Measurements from ENCODE around the gene AGPAT3.
A peak's percentile ranks its signal among the peaks of the same experiment; 100 is the strongest.

DNA sequence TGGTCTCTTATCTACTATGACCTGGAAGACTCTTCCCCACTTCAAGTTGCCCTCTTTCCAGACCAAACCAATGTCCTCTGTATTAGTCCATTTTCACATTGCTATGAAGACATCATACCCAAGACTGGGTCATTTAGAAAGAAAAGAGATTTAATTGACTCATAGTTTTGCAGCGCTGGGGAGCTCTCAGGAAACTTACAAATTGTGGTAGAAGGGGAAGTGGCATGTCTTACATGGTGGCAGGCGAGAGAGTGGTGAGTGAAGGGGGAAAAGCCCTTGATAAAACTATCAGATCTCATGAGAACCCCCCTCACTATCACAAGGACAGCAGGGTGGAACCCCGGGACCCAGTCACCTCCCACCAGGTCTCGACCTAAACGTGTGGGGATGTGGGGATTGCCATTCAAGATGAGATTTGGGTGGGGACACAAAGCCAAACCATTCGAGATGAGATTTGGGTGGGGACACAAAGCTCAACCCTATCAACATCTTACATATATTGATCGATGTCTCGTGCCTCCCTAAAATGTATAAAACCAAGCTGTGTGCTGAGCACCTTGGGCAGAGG, 14.2 kb upstream of the AGPAT3 start:
- TF ChIP-seq, protein P1, sequence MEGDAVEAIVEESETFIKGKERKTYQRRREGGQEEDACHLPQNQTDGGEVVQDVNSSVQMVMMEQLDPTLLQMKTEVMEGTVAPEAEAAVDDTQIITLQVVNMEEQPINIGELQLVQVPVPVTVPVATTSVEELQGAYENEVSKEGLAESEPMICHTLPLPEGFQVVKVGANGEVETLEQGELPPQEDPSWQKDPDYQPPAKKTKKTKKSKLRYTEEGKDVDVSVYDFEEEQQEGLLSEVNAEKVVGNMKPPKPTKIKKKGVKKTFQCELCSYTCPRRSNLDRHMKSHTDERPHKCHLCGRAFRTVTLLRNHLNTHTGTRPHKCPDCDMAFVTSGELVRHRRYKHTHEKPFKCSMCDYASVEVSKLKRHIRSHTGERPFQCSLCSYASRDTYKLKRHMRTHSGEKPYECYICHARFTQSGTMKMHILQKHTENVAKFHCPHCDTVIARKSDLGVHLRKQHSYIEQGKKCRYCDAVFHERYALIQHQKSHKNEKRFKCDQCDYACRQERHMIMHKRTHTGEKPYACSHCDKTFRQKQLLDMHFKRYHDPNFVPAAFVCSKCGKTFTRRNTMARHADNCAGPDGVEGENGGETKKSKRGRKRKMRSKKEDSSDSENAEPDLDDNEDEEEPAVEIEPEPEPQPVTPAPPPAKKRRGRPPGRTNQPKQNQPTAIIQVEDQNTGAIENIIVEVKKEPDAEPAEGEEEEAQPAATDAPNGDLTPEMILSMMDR (IDR thresholded peaks at IDR 0.05), result peak in 1 of 3 experiments; percentile 2
- no peak for TF ChIP-seq POLR2A (IDR thresholded peaks at IDR 0.05)

Measured in testis (tissue), 2 donors.